DMS114 treated with DMSO at 0.1 percent for 48 hours (cell line): ENCODE results near the gene DSE.

Experiments used
- DNase-seq: peaks from one replicate; lab custom pipeline; 2025; ENCODE audit not compliant: unreplicated experiment; lab: John Stamatoyannopoulos, UW

DSE gene

DNA sequence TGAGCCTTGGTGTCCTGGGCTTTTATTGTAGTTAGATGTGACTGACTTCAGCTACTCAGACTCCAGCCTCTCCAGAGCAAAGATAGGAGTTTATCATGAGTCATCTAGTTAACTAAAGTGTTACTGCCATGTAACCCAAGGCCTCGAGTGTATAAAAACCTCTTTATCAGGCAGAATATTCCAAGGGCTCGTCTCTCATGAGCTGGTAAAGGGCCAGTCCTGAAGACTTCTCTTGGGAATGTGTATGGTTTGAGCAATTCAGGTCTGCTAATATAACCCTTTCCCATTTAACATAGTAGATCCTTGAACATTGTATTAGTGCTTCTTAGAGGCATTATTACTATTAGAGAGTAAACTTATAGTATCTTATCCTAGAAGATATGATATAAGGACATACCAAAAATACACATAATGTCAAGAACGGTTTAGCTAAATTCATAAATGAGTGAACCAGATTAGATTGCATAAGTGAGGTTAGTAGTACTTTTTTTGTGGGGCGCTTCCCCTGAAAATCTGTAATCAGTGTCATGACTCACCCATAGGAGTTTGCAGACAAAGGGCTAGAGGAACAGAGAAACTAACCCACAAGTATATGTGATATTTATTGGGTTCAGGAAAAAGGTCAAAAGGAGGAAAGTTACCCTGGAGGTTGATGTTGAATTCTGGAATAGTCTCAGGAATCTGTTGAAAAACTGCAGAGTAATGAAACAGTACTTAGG is 16.0 kb downstream of the DSE start:
- no peak for DNase-seq

DNA sequence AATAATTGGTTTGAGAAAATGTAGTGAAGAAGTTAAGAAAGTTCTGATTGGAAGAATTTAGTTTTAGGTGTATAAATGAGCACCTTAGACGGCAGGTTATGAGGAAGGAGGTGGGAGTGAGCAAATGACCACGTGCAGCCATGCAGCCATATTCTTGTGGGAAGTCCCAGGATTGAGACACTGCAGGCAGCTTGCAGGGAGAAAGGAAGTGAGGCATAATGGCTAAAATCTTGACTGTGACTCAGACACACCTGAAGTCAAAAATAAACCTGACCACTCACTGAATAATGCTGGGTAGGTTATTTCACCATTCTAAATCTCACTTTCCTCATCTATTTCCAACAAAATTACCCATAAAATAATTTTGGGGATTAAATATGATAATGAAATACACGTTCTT is 16.6 kb downstream of the DSE start:
- no peak for DNase-seq

DNA sequence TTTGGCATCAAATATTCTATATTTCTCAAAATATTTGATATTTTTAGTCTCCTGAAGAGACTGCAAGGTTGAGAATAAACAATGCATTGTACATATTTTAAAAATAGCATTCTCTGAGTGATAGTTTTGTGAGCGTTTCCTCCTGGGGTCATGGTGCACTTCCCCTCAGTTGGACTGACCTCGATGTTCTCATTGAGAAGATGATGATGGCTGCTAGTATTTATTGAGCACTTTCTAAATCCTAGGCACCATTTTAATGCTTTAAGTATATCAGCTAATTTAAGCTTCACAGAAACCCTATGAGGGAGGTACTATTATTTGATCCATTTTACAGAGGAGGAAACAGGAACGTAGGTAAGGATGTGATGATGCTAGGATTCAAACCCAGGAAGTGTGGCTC is 18.2 kb downstream of the DSE start:
- DNase-seq = no peak

DNA sequence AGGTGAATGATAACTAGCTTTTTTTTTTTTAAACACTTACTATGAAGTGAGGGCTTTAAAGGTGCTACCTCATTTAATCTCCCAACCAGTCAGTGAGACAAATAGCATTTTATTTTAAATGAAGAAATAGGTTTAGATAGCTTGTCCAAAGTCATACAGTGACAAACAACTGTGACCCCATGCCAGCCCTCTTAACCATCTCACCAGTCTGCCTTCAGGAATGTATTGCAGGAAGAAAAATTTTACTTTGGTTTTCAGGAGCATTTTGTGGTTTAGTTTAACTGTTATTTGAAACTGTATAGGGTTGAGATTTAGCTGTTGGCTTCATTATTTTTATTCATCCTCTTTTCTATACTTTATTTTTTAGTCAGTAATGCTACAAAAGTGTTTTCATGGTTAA is 18.6 kb downstream of the DSE start:
- no peak for DNase-seq

DNA sequence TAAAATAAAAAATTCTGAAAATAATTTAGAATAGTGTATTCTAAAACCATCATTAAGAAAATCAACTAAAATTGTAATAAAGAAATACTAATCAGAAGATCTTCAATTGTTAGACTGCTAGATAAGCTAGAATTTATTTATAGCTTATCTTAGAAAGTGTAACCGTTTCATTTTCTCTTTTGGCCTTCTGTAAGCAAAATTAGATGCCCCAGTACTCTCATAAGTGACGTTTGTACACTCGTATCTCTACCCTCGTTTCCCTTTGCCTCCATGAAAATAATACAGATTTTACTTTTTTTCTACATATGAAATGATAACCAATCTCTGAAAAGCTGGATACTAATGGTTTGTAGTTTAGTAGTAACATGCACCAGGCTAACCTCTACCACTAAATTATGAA is 19.8 kb downstream of the DSE start:
- DNase-seq = no peak

DNA sequence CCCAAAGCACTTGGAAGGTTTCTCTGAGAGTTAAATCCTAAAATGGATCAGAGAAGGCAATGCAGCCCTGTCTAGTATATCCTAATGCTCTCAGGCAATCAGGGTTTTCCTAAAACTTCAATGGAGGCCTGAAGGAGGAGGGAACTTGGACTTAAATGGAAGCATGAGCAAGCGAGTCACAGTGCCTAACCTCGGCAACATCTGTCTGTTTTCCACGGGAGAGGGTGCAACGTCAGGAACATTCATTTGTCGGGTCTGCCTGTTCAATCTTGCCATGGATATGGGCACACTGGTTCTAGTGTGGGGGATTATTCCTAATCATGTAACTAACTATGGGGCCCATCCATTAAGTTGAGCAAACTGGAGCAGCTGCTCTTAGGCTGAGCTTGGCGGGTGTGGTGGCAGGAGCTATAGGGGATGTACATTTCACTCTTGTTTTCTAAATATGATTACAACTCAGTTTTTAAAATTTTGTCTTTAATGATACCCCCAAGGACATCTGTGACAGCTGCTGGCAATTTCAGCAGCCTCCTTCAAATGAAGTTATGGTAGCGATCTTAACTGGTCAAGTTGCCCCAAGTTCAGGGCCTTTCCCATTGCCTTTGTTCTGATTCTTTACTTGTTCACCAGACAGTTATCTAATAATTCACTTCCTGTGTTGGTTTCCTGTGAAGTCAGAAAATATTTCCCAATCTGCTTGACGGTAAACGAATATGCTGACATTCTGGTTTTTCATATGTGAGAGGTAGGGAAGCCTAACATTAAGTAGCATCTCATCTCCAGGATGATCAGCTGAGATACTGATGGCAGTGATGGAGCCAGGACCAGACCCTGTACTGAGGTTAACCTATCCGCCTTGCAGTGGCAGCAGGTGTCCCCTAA is 21.6 kb downstream of the DSE start:
- DNase-seq = no peak

DNA sequence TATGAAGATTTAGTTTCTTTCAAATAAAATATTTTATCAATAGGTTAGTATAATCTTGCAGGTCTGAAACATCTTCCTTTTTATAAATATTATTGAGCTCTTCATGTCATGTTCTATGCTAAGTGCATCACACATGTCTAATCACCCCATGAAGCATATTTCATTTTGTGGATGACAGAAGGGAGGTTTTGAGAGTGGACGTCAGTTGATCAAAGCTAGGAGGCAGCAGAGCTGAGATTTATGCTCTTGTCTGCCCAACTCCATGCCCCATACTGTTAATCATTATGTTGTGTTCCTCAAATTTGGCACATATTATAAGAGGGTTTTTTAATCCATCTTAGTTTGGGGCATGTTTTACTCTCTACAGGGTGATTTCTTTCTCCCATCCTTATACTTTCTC is 22.7 kb downstream of the DSE start:
- DNase-seq = no peak

DNA sequence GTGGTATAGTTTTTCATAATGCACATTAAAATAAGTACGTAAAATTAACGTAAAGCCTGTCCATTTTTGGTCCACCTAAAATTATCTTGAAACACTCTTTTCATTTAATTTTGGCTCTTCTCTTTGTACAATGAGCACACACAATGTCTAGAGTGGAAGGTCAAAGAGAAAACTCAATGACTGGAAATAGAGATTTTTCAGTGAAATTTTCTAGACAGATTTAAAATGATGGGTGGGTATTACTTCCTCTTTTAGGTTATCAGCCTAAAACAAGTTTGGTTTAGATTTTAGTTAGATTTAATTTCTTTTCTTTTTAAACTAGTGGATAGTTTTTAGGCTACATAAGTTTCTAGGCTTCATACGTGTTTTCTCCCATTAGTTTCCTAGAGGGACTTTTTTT is 24.9 kb downstream of the DSE start:
- DNase-seq = no peak

DNA sequence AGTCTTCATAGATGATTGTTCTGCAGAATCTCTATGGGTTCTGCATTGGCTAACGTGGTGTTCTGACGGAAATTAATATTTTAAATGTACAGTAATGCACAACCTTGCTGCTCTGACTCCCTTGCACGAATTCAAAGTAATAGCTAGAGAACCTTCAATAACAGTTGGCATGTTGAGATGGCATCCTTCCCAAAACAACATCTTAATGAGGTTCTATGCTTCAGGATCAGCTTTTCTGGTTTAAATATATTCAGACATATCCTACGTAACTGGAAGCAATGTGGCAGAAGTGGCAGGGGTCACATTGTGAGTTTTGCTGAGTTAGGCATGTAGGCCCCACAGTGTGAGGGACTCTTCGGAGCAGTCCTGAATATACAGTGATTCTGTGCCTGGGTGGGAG is 25.7 kb downstream of the DSE start:
- DNase-seq = peak; percentile 44

DNA sequence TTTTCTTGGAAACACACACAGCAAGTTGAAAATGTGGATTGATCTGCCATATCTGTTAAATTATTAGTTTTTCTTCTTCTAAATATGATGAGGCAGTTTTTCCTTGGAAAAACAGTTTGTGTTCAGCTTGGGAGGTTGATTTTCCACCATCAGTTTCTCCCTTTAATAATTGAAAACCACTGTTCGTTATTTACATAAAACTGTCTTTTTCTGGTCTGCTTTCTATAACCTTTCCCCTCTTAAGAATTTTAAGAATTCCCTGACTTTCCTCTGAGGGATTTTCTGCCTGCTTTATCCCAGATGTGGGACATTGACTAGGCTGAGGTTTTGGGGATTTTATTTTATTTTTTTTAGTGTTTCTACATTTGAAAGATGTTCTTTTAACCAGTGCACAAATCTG is 27.2 kb downstream of the DSE start:
- peak; percentile 78 for DNase-seq

DNA sequence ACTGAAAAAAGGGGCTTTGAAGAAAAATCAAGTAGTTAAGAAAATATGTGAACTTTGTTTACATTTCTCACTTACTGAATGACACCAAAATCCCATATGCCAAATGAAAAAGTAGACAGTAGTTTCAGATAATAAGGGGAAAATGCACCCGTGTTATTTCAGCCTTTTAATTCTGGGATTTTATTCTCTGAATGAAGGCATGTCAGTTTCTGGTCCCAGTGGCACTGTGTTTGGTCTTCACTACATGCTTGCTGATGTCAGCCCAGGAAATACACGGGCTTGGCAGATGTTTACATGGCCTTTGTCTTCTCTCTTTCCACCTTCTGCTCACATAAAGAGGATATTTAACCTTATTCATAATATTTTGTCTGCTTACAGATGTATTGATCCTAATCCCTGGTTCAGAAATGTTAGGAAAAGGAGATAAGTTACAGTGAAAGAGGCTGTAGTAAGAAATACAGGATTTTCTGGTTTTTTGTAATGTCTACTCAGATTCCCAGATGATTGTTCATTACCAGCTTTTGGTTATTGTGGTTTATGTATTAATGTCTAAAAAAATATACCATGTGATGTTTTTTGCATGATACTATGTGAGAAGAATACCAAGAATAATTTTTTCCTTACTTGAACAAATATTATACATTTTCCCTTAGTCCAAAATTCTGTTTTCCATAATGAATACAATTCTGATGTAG is 27.7 kb downstream of the DSE start:
- peak; percentile 78 for DNase-seq

DNA sequence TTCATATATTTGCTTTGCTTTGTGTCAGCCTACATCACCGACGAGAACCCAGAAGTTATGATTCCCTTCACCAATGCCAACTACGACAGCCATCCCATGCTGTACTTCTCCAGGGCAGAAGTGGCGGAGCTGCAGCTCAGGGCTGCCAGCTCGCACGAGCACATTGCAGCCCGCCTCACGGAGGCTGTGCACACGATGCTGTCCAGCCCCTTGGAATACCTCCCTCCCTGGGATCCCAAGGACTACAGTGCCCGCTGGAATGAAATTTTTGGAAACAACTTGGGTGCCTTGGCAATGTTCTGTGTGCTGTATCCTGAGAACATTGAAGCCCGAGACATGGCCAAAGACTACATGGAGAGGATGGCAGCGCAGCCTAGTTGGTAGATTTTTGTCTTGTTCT is 28.5 kb downstream of the DSE start:
- no peak for DNase-seq

DNA sequence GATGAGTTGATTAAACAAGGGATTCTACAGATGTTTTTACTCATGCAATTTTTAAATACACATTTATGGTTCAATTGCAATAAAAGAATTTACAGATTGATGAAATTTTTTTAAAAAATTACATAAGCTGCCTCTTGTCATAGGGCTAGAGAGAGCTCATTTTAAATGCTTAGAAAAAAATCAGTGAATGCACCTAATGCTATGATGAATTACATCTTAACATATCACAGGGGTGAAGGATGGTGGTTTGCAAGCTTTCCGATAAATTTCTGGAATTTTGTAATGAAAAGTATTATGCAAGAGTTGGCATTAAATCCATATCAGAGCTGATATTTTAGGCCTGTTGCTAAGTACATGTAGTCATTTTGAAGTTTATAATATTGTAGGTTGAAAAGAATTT is 29.6 kb downstream of the DSE start:
- no peak for DNase-seq

DNA sequence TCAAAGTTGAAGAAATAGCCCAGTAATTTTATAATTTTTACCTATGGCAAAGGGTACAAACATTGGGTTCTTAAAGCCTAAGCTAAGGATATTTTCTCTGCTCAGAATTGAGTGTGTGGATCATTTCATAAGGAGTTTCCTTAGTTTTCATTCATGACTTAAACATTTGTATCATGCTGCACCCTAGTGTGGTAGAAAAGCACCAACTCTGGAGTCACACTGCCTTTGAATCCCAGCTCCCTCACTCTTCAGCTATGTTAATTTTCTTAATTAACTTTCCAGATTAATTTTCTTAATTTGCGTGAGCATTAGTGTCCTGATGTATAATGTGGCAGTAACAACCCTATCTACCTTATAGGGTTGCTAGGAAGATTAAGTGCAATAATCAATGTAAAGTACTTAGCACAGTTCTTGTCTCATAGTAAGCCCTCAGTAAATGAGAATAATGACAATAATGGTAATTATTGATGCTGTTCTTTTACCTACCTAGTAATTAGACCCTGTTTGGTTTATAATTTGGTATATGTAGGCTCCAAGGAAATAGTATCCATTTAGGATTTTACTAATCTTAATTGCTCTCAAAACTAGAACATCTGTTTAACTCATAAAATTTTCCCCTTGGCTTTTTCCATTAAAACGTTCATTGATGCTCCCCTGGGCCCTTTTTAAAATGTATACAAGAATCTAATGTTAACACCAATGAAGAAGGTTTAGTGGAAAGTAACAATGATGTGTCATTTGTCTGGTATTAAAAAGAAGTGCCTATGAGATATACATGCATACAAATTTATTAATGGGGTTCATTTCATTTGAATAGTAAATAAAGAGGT is 31.6 kb downstream of the DSE start:
- DNase-seq = no peak

DNA sequence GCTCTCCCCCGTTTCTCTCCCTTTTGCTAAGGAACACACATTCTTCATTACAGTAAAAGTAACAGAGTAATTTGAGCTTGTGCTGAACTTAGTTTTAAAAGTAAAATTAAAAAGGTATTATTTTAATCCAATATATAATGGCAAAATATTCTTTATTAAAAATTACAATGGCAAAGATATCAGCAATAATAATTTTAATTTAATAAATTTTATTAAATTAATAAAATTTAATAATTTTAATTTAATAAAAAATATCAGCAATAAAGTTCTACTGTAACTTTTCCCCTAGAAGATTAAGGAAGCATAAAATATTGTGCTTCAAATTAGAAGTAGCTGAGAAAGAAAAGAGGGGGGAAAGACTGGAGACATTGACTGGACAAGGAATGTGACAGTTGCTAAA is 32.5 kb downstream of the DSE start:
- DNase-seq = no peak

DNA sequence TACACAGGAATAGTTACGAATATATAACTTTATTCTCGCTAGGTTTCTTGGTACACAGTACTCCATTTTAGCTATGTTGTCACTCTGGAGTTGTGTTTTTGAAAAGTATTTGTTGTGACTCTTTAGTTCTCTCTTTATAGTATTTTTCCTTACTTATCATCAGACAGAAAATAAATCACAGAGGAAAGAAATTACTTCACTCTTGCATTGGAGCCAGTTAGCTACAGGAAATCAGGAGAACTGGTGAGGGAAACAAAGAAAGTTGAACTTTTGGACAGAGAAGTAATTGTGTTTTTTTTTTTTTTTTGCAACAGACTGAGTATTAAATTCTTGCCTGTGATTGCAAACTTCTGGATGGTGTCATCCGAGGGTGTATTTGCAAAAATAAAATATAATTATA is 33.9 kb downstream of the DSE start:
- no peak for DNase-seq

DNA sequence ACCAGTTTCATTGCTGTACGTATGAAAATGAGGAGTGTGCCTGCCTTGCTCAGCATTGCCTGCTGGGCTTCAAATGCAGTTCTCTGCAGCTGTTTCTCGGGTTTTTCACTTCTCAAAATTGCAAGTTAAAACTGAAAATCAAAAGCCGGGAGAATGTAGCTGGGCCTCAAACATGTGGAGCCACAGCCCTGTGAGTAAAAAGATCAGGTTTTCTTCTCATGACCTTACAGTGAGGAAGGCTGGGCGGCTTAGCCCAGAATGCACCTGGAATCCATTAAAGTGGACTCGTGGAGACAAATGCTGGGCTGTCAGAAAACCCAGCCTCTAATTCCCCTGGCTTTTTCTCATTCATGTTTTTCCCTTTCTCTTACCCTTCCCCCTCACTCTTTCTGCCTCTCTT is 34.4 kb downstream of the DSE start:
- DNase-seq = no peak

DNA sequence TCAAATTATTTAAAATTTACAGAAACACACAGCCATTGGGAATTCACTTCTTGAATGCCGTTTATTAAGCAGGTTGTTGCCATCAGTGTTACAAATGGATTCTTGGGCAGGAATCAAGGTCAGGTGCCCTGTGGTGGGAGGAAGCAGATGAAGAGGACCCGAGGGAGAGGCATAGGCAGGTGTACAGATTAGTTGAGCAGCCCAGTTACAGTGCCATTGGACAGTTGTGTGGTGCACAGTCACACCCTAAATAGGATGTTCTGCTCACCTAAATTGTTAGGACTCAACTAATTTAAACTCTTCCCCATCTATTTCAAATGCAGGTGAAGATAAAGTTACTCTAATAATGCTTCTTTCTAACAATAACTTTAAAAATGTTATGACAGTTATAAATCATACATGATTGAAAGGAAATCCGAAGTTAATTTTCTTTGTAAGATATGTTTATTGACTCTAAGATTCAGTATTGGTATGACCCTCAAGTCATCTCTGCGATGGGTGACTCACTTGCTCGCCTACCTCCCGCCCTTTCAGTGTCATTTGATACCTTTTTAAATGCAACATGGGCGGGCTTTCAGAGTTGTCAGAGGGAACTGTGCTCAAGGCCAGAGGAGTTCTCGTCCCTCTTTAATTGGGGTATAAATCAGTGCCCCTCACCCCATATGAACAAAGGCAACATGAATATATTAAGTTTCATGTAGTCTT is 35.1 kb downstream of the DSE start:
- no peak for DNase-seq

DNA sequence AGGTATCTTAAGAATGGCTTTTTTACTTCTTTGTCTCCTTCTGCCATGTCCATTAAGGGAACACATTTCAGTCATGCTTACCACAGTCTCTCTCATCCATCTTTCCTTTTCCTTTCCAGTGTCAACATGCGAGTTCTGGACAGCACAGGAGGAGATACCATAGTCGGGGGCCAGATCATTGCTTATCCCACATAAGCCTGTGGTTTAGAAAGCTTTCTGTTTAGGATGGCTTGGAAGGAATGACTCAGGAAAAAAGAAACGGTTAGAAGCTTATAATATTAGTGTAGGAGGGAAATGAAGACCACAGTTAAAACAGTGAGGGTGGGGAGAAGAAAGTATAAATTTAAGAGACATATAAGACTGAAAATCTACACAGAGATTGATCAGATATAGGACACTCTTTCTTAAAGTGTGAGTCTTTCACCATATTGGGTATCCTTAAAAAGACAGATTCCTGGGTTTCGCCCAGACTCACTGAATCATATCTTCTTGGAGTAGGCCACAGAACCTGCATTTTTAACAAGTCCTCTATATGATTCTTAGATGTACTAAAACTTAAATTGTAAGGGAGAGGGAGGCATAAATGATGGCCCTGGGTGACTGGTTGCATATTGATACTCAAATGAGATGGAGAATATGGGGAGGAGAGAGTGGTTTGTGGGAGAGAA is 36.1 kb downstream of the DSE start:
- no peak for DNase-seq

DNA sequence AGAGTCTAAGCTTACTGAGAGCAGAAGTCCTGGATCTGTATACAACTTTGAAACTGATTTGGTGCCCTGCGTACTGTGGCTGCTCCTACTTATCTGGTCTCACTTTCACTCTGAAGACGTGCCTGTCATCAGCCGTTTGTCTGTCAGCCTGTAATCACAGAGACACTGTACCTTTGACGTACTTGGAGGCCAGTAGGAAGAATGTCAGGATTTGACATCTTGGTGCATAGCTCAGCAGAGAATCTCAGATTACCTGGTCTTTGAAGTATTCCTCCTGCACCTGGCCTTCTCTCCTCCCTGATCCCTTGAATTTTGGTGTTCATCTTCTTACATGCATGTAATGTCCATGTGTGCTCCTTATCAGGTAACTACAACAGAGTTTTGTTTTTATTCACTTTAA is 37.7 kb downstream of the DSE start:
- no peak for DNase-seq
